ENCODE measurements around the gene SIGLEC1. TPM values are rescaled to one million over a fixed set of nuclear protein-coding genes. Genes with fewer than 3 reads are reported as not detected.

The SIGLEC1 gene
- polyA plus RNA-seq, 6 donors from 2014 or later, result not detected

GRCh38 chr20:3698591-3699001 lies 13.8 kb downstream of the SIGLEC1 start:
- ATAC-seq (ENCODE audit: low read depth in 2 of 2) (no peak), DNase-seq (no peak)
- Mint-ChIP-seq H3K4me3 (no peak overlapping the region), H3K4me1 (no peaks in the 10 kb centered on the region), H3K36me3 (no peaks in the 10 kb centered on the region), H3K27ac (peak overlapping the region in 1 of 6 donors; percentile 44), H3K27me3 (peaks cover 2 to 10% (median 4%) of the 10 kb centered on the region in 3 donors), H3K9me3 (peaks cover 0 to 2% (median 0%) of the 10 kb centered on the region in 7 donors)

DNA sequence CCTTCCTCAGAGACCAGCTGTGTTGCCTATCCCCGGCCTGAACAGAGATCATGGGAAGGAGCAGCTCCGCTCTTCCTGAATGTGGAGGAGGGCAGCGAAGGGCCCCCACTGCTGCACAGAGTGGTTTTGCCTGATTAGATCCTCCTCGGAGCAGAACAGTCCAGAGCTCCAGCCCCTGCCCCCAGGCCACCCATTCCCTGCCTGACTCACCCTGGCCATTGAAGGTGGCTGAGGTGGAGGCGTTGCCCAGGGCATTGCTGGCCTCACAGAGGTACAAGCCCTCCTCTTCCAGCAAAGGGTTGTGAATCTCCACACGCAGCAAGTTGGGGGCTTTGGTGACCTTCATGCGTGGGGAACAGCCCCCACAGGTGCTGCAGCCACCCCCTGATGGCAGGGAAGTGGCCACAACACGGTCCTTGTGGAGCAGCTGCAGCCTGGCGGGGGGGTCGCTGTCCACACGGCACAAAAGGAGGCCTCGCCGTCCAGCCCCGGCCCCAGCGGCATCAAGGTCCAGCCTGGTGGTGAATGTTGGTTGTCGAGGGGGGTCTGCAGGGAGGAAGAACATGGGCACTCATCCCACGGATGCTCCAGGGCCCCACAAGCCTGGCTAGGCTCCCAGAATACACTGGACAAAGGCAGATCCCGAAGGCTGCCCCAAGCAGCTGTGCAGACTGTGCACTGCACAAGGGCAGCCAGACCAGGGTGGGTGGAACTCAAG lies 14.7 kb downstream of the SIGLEC1 start:
- Mint-ChIP-seq H3K27ac (no peak overlapping the region), H3K4me1 (no peaks in the 10 kb centered on the region)

GRCh38 chr20:3696745-3697587 lies 15.4 kb downstream of the SIGLEC1 start:
- Mint-ChIP-seq H3K9me3 (peaks cover 0 to 2% (median 0%) of the 10 kb centered on the region in 7 donors), H3K4me3 (no peak overlapping the region), H3K4me1 (no peaks in the 10 kb centered on the region), H3K27ac (no peak overlapping the region), H3K27me3 (peaks cover 0 to 6% (median 0%) of the 10 kb centered on the region in 3 donors), H3K36me3 (no peaks in the 10 kb centered on the region)
- no peak for ATAC-seq (ENCODE audit: low read depth in 2 of 2)
- no peak for DNase-seq

More for the DNA sequence above, 14.7 kb downstream of the SIGLEC1 start:
- H3K9me3 Mint-ChIP-seq, result peaks cover 0 to 2% (median 0%) of the 10 kb centered on the region in 7 donors
- DNase-seq (no peak), ATAC-seq (ENCODE audit: low read depth in 2 of 2) (no peak)
- H3K4me3 Mint-ChIP-seq, result no peak overlapping the region
- no peaks in the 10 kb centered on the region for H3K36me3 Mint-ChIP-seq
- H3K27me3 Mint-ChIP-seq, result peaks cover 0 to 6% (median 3%) of the 10 kb centered on the region in 3 donors

DNA sequence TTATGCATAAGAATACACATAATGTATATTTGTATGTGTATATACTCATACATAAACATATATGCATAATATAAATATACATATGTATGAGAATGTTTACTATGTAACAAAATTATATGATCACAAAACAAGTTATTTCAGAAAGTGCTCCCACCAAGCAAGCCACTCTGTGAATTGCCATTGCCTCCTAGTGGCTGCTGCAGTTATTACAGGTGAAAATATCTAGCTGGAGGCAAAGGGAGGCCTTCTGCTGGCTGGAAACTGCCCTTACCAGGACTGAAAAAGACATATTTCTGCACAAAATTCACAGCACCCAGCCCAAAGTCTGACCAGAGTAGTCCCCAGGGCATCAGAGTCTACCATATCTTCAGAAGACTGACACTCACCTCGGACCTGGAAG lies 16.2 kb downstream of the SIGLEC1 start:
- H3K27ac Mint-ChIP-seq, result no peak overlapping the region
- peaks cover 0 to 6% (median 0%) of the 10 kb centered on the region in 3 donors for H3K27me3 Mint-ChIP-seq
- ATAC-seq (ENCODE audit: low read depth in 2 of 2), result no peak
- H3K4me3 Mint-ChIP-seq, result no peak overlapping the region
- no peaks in the 10 kb centered on the region for H3K4me1 Mint-ChIP-seq
- H3K9me3 Mint-ChIP-seq, result peaks cover 0 to 2% (median 0%) of the 10 kb centered on the region in 7 donors
- H3K36me3 Mint-ChIP-seq, result no peaks in the 10 kb centered on the region
- no peak for DNase-seq

- Mint-ChIP-seq H3K9me3 (peaks cover 0 to 2% (median 0%) of the 10 kb centered on the region in 7 donors), H3K4me3 (peak overlapping the region in 1 of 8 donors; percentile 63), H3K27ac (no peak overlapping the region), H3K27me3 (peaks cover 0 to 6% (median 0%) of the 10 kb centered on the region in 3 donors), H3K36me3 (no peaks in the 10 kb centered on the region), H3K4me1 (no peaks in the 10 kb centered on the region)
- ATAC-seq (ENCODE audit: low read depth in 2 of 2) (no peak), DNase-seq (no peak)
Observed at GRCh38 chr20:3694864-3695263, 17.5 kb downstream of the SIGLEC1 start.

DNA sequence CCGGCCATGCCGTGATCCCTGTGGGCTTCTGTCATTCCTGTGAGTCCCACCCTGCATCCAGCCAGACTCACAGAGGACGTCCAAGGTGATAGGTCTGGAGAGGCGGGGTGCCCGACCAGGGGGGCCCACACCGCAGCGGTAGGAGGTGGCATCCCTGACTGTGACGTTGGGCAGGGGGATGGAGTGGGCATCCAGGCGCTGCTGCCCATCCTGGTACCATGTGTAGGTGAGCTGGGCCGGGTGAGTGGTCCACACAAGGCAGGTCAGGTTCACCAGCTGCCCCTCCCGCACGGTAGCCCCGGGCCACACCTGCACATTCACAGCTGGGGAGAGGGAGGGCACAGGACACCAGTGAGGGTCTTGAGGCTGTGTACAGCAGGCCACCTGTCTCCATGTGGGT lies 19.0 kb downstream of the SIGLEC1 start:
- H3K9me3 Mint-ChIP-seq, result peaks cover 0 to 2% (median 0%) of the 10 kb centered on the region in 7 donors
- ATAC-seq (ENCODE audit: low read depth in 2 of 2) (no peak), DNase-seq (no peak)
- no peaks in the 10 kb centered on the region for H3K27me3 Mint-ChIP-seq
- H3K36me3 Mint-ChIP-seq, result no peaks in the 10 kb centered on the region
- no peaks in the 10 kb centered on the region for H3K4me1 Mint-ChIP-seq
- no peak overlapping the region for H3K27ac Mint-ChIP-seq
- no peak overlapping the region for H3K4me3 Mint-ChIP-seq

DNA sequence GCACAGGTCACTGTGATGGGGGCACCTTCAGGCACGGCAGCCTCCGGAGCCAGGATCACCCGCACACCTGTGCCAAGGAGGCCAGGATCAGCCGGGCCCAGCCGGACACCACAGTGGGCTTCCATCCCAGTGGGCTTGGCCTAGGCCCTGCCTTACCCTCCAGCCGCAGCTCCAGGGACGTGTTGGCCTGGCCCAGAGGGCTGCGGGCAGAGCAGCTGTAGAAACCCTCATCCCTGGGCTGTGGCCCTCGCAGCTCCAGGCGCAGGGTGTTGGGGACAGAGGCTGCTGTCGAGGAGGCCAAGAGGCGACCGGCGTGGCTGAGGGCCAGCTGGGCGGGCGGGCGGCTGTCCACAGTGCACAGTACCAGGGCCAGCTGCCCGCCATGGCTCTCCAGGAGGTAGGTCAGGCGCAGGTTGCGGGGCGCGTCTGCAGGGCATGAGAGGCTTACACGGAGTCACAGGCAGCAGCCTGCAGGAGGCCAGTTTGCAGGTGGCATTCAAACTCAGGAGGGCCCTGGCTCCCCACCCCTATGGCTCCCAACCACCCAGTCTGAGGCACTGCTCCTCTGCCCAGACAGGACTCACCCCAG lies 19.6 kb downstream of the SIGLEC1 start:
- Mint-ChIP-seq H3K4me1 (peaks cover 0 to 4% (median 0%) of the 10 kb centered on the region in 3 donors), H3K27me3 (peaks cover 0 to 1% (median 0%) of the 10 kb centered on the region in 3 donors), H3K9me3 (peaks cover 0 to 2% (median 0%) of the 10 kb centered on the region in 7 donors), H3K36me3 (no peaks in the 10 kb centered on the region), H3K27ac (no peak overlapping the region), H3K4me3 (no peak overlapping the region)
- ATAC-seq (ENCODE audit: low read depth in 2 of 2) (no peak), DNase-seq (no peak)

DNA sequence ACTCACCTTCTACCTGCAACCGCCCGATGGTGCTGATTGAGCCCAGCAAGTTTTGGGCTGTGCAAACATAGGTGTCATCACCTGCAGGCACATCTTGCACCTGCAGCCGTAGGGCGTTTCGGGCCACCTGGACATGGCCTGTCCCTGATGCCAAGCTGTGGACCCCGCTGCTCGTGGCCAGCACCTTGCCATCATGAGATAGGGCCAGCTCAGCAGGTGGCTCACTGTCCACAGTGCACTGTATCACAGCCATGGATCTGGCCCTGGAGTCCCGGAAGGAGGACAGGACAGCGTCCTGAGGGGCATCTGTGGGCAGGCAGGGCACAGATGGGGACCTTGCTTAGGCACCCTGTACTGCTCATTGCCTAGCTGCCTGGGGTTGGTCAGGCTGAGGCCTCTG lies 20.5 kb downstream of the SIGLEC1 start:
- peaks cover 0 to 10% (median 3%) of the 10 kb centered on the region in 3 donors for H3K27me3 Mint-ChIP-seq

DNA sequence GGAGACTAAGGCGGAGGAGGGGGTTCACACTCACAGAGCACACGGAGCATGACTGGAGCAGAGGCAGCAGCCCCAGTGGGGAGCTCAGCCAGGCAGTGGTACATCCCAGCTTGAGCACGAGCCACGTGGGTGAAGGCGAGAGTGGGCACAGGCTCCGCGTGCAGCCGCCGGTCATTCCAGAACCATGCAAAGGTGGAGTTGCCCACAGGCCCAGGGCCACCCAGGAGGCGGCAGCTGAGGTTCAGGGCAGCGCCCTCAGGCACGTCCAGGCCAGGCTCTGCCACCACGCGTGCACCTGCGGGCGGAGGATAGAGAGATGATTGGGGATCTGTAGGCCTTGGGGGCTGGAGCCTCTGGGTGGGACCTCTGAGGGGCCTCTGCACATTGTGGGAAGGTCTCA lies 21.1 kb downstream of the SIGLEC1 start:
- Mint-ChIP-seq H3K27me3 (peaks cover 0 to 16% (median 8%) of the 10 kb centered on the region in 3 donors), H3K36me3 (no peaks in the 10 kb centered on the region), H3K4me3 (peak overlapping the region in 1 of 8 donors; percentile 16), H3K4me1 (peaks cover 0 to 6% (median 0%) of the 10 kb centered on the region in 3 donors), H3K27ac (no peak overlapping the region), H3K9me3 (peaks cover 0 to under 1% (median 0%) of the 10 kb centered on the region in 7 donors)
- ATAC-seq (ENCODE audit: low read depth in 2 of 2), result no peak
- DNase-seq, result no peak

More for the DNA sequence above, 20.5 kb downstream of the SIGLEC1 start:
- Mint-ChIP-seq H3K27ac (no peak overlapping the region), H3K9me3 (peaks cover 0 to 2% (median 0%) of the 10 kb centered on the region in 7 donors), H3K4me1 (peaks cover 0 to 6% (median 0%) of the 10 kb centered on the region in 3 donors), H3K36me3 (no peaks in the 10 kb centered on the region), H3K4me3 (no peak overlapping the region)
- no peak for DNase-seq
- no peak for ATAC-seq (ENCODE audit: low read depth in 2 of 2)

- DNase-seq (no peak), ATAC-seq (ENCODE audit: low read depth in 2 of 2) (no peak)
- Mint-ChIP-seq H3K27me3 (peaks cover 6 to 24% (median 17%) of the 10 kb centered on the region in 3 donors), H3K4me3 (no peak overlapping the region), H3K4me1 (peaks cover 0 to 6% (median 0%) of the 10 kb centered on the region in 3 donors), H3K36me3 (no peaks in the 10 kb centered on the region), H3K27ac (no peak overlapping the region), H3K9me3 (no peaks in the 10 kb centered on the region)
Observed at GRCh38 chr20:3690413-3690812, 22.0 kb downstream of the SIGLEC1 start.

DNA sequence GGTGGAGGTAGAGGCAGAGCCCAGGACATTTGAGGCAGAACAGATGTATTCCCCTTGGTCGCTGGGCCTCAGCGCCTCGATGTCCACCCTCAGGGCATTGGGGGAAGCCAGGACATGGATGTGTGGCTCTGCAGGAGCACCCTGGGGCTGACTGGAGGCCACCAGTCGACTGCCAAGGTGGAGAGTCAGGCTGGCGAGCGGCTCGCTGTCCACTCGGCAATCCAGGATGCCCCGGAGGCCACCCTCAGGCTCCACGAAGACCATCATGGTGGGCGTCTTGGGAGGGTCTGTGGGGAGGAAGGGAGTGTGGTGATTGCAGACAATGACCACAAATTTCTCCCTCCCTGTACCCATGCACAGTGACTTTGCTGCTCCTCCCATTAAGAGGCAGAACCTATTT lies 22.4 kb downstream of the SIGLEC1 start:
- no peaks in the 10 kb centered on the region for H3K36me3 Mint-ChIP-seq
- no peaks in the 10 kb centered on the region for H3K9me3 Mint-ChIP-seq
- peaks cover 8 to 28% (median 22%) of the 10 kb centered on the region in 3 donors for H3K27me3 Mint-ChIP-seq
- no peak for DNase-seq
- H3K4me1 Mint-ChIP-seq, result peaks cover 0 to 6% (median 0%) of the 10 kb centered on the region in 3 donors
- H3K4me3 Mint-ChIP-seq, result no peak overlapping the region
- H3K27ac Mint-ChIP-seq, result no peak overlapping the region
- ATAC-seq (ENCODE audit: low read depth in 2 of 2), result no peak

GRCh38 chr20:3687655-3688054 lies 24.7 kb downstream of the SIGLEC1 start:
- Mint-ChIP-seq H3K27me3 (peaks cover 20 to 44% (median 37%) of the 10 kb centered on the region in 3 donors), H3K9me3 (no peaks in the 10 kb centered on the region), H3K4me1 (peaks cover 0 to 6% (median 0%) of the 10 kb centered on the region in 3 donors), H3K36me3 (no peaks in the 10 kb centered on the region), H3K4me3 (no peak overlapping the region), H3K27ac (peak overlapping the region in 1 of 6 donors; percentile 11)
- DNase-seq (no peak), ATAC-seq (ENCODE audit: low read depth in 2 of 2) (no peak)

DNA sequence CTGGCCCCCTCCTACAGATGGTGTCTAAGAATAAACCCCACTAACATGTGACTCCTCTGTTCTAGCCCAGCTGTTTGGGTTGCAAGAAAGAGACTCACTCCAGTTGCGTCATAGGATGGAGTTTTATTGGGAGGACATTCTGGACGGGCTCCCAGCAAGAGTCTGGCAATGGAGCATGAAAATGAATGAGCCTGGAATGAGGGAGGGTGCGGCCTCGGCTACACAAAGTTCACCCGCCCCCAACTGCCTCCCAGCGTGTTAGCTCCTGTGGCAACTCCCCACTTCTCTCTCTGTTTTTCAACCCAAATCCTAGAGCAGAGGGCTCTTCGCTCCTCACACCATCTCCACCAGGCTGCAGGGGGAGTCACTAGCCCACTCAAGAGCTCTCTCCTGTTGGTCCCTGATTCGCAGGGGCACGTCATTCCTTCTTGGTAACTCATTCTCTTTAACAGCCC lies 25.5 kb downstream of the SIGLEC1 start:
- H3K4me3 Mint-ChIP-seq, result no peak overlapping the region
- ATAC-seq (ENCODE audit: low read depth in 2 of 2) (no peak), DNase-seq (no peak)
- no peak overlapping the region for H3K27ac Mint-ChIP-seq
- peaks cover 0 to 6% (median 0%) of the 10 kb centered on the region in 3 donors for H3K4me1 Mint-ChIP-seq
- peaks cover 20 to 44% (median 37%) of the 10 kb centered on the region in 3 donors for H3K27me3 Mint-ChIP-seq
- no peaks in the 10 kb centered on the region for H3K9me3 Mint-ChIP-seq
- no peaks in the 10 kb centered on the region for H3K36me3 Mint-ChIP-seq
